HepG2 (cell line): ENCODE measurements around the gene PDGFB. TPM values are rescaled to one million over a fixed set of nuclear protein-coding genes. Genes with fewer than 3 reads are reported as not detected.

Experiments
- AFF4 ChIP-seq: sonication (generic); formaldehyde crosslinking; IDR thresholded peaks from 2 replicates; pipeline ENCODE4 v1.4.0; 2020; ENCODE audit warnings: missing genetic modification reagents
- AHDC1 ChIP-seq: sonication (generic); formaldehyde crosslinking; IDR thresholded peaks from 2 replicates; pipeline ENCODE4 v1.5.1; 2020; ENCODE audit warnings: mild to moderate bottlenecking, missing genetic modification reagents, borderline replicate concordance
- HNF4G ChIP-seq, 2 experiments: sonication (generic) in 1 of 2; formaldehyde crosslinking in 1 of 2; IDR thresholded peaks; 2 replicates each; pipeline versions ENCODE4 v1.4.0 to v1.6.1; 2011 to 2020; ENCODE audit warnings: borderline replicate concordance in 2 of 2, low read depth in 2 of 2, mild to moderate bottlenecking in 2 of 2, low read length in 1 of 2, missing genetic modification reagents in 1 of 2, moderate library complexity in 1 of 2
- HOXD1 ChIP-seq: sonication (generic); formaldehyde crosslinking; IDR thresholded peaks from 2 replicates; pipeline ENCODE4 v1.5.0; 2020; ENCODE audit warnings: missing genetic modification reagents
- KAT7 ChIP-seq: IDR thresholded peaks from 2 replicates; pipeline ENCODE4 v1.6.1; 2018; ENCODE audit warnings: borderline replicate concordance, missing compliant biosample characterization
- MBD4 ChIP-seq: IDR thresholded peaks from 2 replicates; pipeline ENCODE4 v1.6.1; 2012; ENCODE audit warnings: low read length, inconsistent platforms, borderline replicate concordance
- NFE2L1 ChIP-seq: sonication (generic); formaldehyde crosslinking; IDR thresholded peaks from 2 replicates; pipeline ENCODE4 v1.4.0; 2020; ENCODE audit warnings: missing genetic modification reagents, mild to moderate bottlenecking, borderline replicate concordance
- NFE2L2 ChIP-seq: fragments of 150-350 bp; IDR thresholded peaks from 2 replicates; pipeline ENCODE4 v1.6.1; 2014; ENCODE audit warnings: low read length
- NKX3-1 ChIP-seq: sonication (generic); formaldehyde crosslinking; IDR thresholded peaks from 2 replicates; pipeline ENCODE4 v1.5.0; 2020; ENCODE audit warnings: missing genetic modification reagents
- RELA ChIP-seq: sonication (generic); formaldehyde crosslinking; IDR thresholded peaks from 2 replicates; pipeline ENCODE4 v1.4.0; 2020; ENCODE audit warnings: missing genetic modification reagents
- ZFP36 ChIP-seq: fragments of 150-350 bp; IDR thresholded peaks from 2 replicates; pipeline ENCODE4 v1.6.1; 2018; ENCODE audit warnings: borderline replicate concordance, low read length, low read depth; ENCODE audit not compliant: partially characterized antibody
- ZNF274 ChIP-seq: sonication (generic); formaldehyde crosslinking; IDR thresholded peaks from 2 replicates; pipeline ENCODE4 v1.5.1; 2020; ENCODE audit warnings: mild to moderate bottlenecking, missing genetic modification reagents
- ZNF280D ChIP-seq: sonication (generic); formaldehyde crosslinking; IDR thresholded peaks from 2 replicates; pipeline ENCODE4 v1.5.1; 2020; ENCODE audit warnings: mild to moderate bottlenecking, missing genetic modification reagents
- ZNF510 ChIP-seq: sonication (generic); formaldehyde crosslinking; IDR thresholded peaks from 2 replicates; pipeline ENCODE4 v1.4.0; 2020; ENCODE audit warnings: low read depth, mild to moderate bottlenecking, missing genetic modification reagents
- ZNF678 ChIP-seq: sonication (generic); formaldehyde crosslinking; IDR thresholded peaks from 2 replicates; pipeline ENCODE4 v1.4.0; 2020; ENCODE audit warnings: mild to moderate bottlenecking, missing genetic modification reagents
- ZSCAN21 ChIP-seq: sonication (generic); formaldehyde crosslinking; IDR thresholded peaks from 2 replicates; pipeline ENCODE4 v1.8.0; 2022; ENCODE audit warnings: mild to moderate bottlenecking, missing genetic modification reagents, moderate library complexity, borderline replicate concordance
- polyA plus RNA-seq, 8 experiments: library from polyadenylated mRNA; depleted of rRNA in 3 of 8; stranded (reverse) in 7 of 8; unstranded in 1 of 8; fragments of >200 nt; fragmentation: Illumina TruSeq in 4 of 8; extraction: Trizol in 4 of 8; gene quantifications; 2 replicates each; pipeline versions ENCODE4 v1.2.1 to v1.2.3, GENCODE V29; 2011 to 2016; ENCODE audit warnings: low read depth in 4 of 8, missing spikeins in 1 of 8, mixed read lengths in 1 of 8; ENCODE audit not compliant: insufficient read depth in 1 of 8
- total RNA-seq, 5 experiments: library from RNA; depleted of rRNA; stranded (reverse); fragments of >200 nt; fragmentation: Illumina TruSeq; extraction: Trizol; gene quantifications; 2 replicates each; pipeline ENCODE4 v1.2.3, GENCODE V29; 2016; ENCODE audit warnings: low read depth in 1 of 5

Gene PDGFB
- total and polyA plus RNA-seq, 2 of the 13 experiments (the other 11 are each of a cell fraction or from before 2014, with no cell fraction given) = 1.4 to 10.1 TPM

- TF ChIP-seq HOXD1 (CRISPR knock-in tag) (no peak), NKX3-1 (CRISPR knock-in tag) (no peak), AFF4 (CRISPR knock-in tag) (no peak), ZNF678 (CRISPR knock-in tag) (no peak), HNF4G (IDR thresholded peaks at IDR 0.05; ENCODE audit: borderline replicate concordance, low read depth, low read length) (peak; percentile 82), HNF4G (CRISPR knock-in tag; IDR thresholded peaks at IDR 0.05; ENCODE audit: borderline replicate concordance, low read depth) (peak; percentile 69; the same call in 1 of the 2 replicates), ZNF274 (CRISPR knock-in tag) (no peak), ZNF510 (CRISPR knock-in tag) (no peak), RELA (CRISPR knock-in tag) (0 out of 2 replicates have a peak, but pooled peaks have one; percentile 14), NFE2L1 (CRISPR knock-in tag) (no peak), ZNF280D (CRISPR knock-in tag) (no peak), NFE2L2 (no peak), ZFP36 (no peak), MBD4 (no peak), ZSCAN21 (CRISPR knock-in tag) (peak; percentile 78), AHDC1 (CRISPR knock-in tag) (no peak), KAT7 (CRISPR knock-in tag) (0 out of 2 replicates have a peak, but pooled peaks have one; percentile 42)
These were observed 1.2 kb downstream of the PDGFB start (continued) for GRCh38 chr22:39243439-39244135.
